Kidney (tissue), 14 donors: ENCODE results near the gene PACSIN1. TPM values are rescaled to one million over a fixed set of nuclear protein-coding genes. Genes with fewer than 3 reads are reported as not detected.

Source experiments
- DNase-seq, 5 donors: peaks; one replicate each; pipeline ENCODE4 v3.0.0-alpha.2; 2013 to 2020
- FAIRE-seq: peaks from 2 replicates; lab custom pipeline; 2012; peaks lifted over from hg19 to GRCh38; lab: Jason Lieb, UNC
- H3K27ac ChIP-seq, 2 donors: one replicate each; pipeline ENCODE4 v1.7.0; 2013; ENCODE audit warnings: low read depth in 2 of 2, low read length in 2 of 2, inconsistent platforms in 1 of 2
- H3K27me3 ChIP-seq: one replicate; pipeline ENCODE4 v1.7.1; 2013; ENCODE audit warnings: low read length, inconsistent platforms; ENCODE audit not compliant: control insufficient read depth, insufficient read depth
- H3K36me3 ChIP-seq, 3 donors: one replicate each; pipeline versions ENCODE4 v1.7.0 to v1.7.1; 2013; ENCODE audit warnings: low read length in 3 of 3, control low read depth in 1 of 3, inconsistent platforms in 1 of 3; ENCODE audit not compliant: insufficient read depth in 3 of 3, control insufficient read depth in 2 of 3
- H3K4me1 ChIP-seq, 3 donors: one replicate each; pipeline versions ENCODE4 v1.7.0 to v1.7.1; 2013; ENCODE audit warnings: low read length in 3 of 3, inconsistent platforms in 1 of 3, low read depth in 1 of 3; ENCODE audit not compliant: control insufficient read depth in 2 of 3, insufficient read depth in 2 of 3
- H3K4me3 ChIP-seq, 3 donors: one replicate each; pipeline versions ENCODE4 v1.7.0 to v1.8.1; 2013; ENCODE audit warnings: low read length in 3 of 3, control low read depth in 1 of 3, inconsistent platforms in 1 of 3
- H3K9ac ChIP-seq, 3 donors: one replicate each; pipeline versions ENCODE4 v1.7.0 to v1.7.1; 2013; ENCODE audit warnings: low read length in 3 of 3, control low read depth in 1 of 3, inconsistent platforms in 1 of 3
- H3K9me3 ChIP-seq, 3 donors: one replicate each; pipeline versions ENCODE4 v1.7.0 to v1.7.1; 2013; ENCODE audit warnings: low read length in 3 of 3, control low read depth in 1 of 3, inconsistent platforms in 1 of 3; ENCODE audit not compliant: control insufficient read depth in 2 of 3, insufficient read depth in 1 of 3
- CTCF ChIP-seq: IDR thresholded peaks from 3 replicates; pipeline ENCODE4 v1.5.1; 2012; ENCODE audit warnings: mild to moderate bottlenecking, moderate library complexity, borderline replicate concordance; ENCODE audit not compliant: insufficient read depth; ENCODE audit errors: extremely low read depth
- intact Hi-C: fragments of 100-400 bp; cut with DNase I; formaldehyde crosslinking; loops from one replicate; pipeline ENCODE4 v1.11.1; 2022
- polyA plus RNA-seq: library from polyadenylated mRNA; stranded (reverse); fragments of 350-450 nt; fragmentation: Illumina TruSeq; extraction: RNeasy Lipid Tissue Mini Kit (QIAGEN cat#74804); gene quantifications from one replicate; pipeline ENCODE4 v1.2.3, GENCODE V29; 2014; ENCODE audit warnings: low read depth, low replicate concordance; ENCODE audit not compliant: insufficient read depth
- total RNA-seq: library from RNA; stranded (reverse); fragmentation: NEBNext Ultra II Directional; extraction: Animal tissue kit (Norgen Biotek cat#: 25700); gene quantifications from one replicate; pipeline ENCODE4 v1.2.1, GENCODE V29; 2021
- donor health status: control.
- donor health status: control.
- donor health status: control.
- donor health status: control.
- donor health status: control.
- donor health status: DM: yes; HTN: yes; CAD: no.
- donor health status: Normal renal cell carcinoma (clear cell type).

The PACSIN1 gene
- total and polyA plus RNA-seq, 2 donors from 2014 or later = 1.7 to 4.1 TPM

GRCh38 chr6:34574647-34575293 lies 108.9 kb downstream of the PACSIN1 start:
- Histone ChIP-seq H3K27ac (no peak overlapping the region), H3K4me3 (no peak overlapping the region), H3K9ac (no peak overlapping the region), H3K36me3 (no peaks in the 10 kb centered on the region), H3K4me1 (no peaks in the 10 kb centered on the region), H3K27me3 (no peaks in the 10 kb centered on the region), H3K9me3 (no peaks in the 10 kb centered on the region)
- no peak for FAIRE-seq
- intact Hi-C loops = no loop called here
- no peak for TF ChIP-seq CTCF
- DNase-seq = no peak

DNA sequence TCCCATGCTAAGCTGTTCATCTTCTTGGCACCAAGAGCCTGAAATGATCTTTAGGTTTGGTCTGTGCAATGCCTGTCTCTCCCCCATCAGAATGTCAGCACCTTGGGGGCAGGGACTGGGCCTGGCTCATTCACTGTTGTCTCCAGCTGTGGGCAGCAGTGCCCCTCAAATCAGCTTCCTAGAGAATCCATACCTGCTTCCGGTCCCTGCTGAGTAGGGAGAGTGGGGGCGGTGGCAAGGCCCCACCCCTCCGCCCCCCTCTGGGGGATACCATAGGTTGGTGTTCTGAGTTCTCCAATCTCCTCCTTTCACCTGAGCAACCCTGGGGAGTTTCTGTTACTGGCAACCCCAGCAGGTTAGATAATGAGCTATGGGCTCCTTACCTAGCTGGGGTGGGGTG lies 109.5 kb downstream of the PACSIN1 start:
- DNase-seq (no peak), FAIRE-seq (no peak)
- Histone ChIP-seq H3K9me3 (no peaks in the 10 kb centered on the region), H3K36me3 (no peaks in the 10 kb centered on the region), H3K27me3 (no peaks in the 10 kb centered on the region), H3K4me3 (no peak overlapping the region), H3K4me1 (no peaks in the 10 kb centered on the region), H3K9ac (no peak overlapping the region), H3K27ac (no peak overlapping the region)
- intact Hi-C loops = no loop called here
- TF ChIP-seq CTCF = no peak

DNA sequence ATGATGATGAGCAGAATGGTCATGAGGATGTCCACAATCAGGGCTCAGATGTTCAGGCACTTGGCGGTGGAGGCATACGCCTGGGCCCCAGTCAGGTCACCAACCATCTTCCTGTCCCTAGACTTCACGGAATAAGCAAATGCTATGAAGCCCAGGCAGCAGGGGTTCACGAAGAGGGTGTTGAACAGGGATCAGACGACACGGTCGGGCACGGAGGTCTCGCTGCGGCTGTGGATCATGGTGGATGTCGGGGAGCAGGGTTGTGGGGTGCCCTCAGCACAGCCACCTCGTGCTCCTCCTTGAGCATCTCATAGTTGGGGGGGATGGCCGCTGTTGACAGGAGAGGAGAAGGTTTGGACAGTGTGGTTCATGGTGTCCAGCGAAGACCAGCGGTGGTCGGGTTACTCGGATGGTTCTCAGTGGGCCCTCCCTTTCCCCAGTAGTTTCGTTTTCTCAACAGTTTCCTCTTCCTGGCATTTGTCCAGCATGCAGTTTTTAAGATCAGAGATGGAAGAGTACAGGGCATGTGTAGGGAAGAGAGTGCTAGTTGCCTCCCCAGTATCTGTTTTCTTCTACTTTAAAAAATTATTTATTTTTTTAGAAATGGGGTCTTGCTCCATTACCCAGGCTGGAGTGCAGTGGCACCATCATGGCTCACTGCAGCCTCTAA lies 110.5 kb downstream of the PACSIN1 start:
- DNase-seq = peak in 1 of 5 donors; percentile 40
- FAIRE-seq = no peak
- intact Hi-C loops = no loop called here
- Histone ChIP-seq H3K36me3 (no peaks in the 10 kb centered on the region), H3K9ac (no peak overlapping the region), H3K4me1 (no peaks in the 10 kb centered on the region), H3K27ac (no peak overlapping the region), H3K27me3 (no peaks in the 10 kb centered on the region), H3K4me3 (no peak overlapping the region), H3K9me3 (no peaks in the 10 kb centered on the region)
- TF ChIP-seq CTCF = no peak
